IMR-90 (cell line): ENCODE data around the gene PCGF3.

ENCODE experiments used
- BHLHE40 ChIP-seq: fragments of 150-350 bp; IDR thresholded peaks from 2 replicates; pipeline ENCODE4 v1.6.1; 2016; ENCODE audit warnings: mild to moderate bottlenecking, low read depth, low read length
- CEBPB ChIP-seq: IDR thresholded peaks from 2 replicates; pipeline ENCODE4 v1.6.1; 2012; ENCODE audit warnings: low read depth, low read length, improper control_type of control experiment
- CHD1 ChIP-seq: IDR thresholded peaks from 2 replicates; pipeline ENCODE4 v1.6.1; 2012; ENCODE audit warnings: low read depth, low read length, improper control_type of control experiment
- CTCF ChIP-seq: conservative IDR thresholded peaks from 2 replicates; pipeline ENCODE4 v1.5.1; 2012; ENCODE audit warnings: mild to moderate bottlenecking, low read depth, low read length, improper control_type of control experiment
- MAZ ChIP-seq: IDR thresholded peaks from 2 replicates; pipeline ENCODE4 v1.6.1; 2012; ENCODE audit warnings: low read depth, mild to moderate bottlenecking, low read length, improper control_type of control experiment, moderate library complexity, borderline replicate concordance
- MXI1 ChIP-seq: IDR thresholded peaks from 2 replicates; pipeline ENCODE4 v1.6.1; 2012; ENCODE audit warnings: low read depth, mild to moderate bottlenecking, low read length, moderate library complexity, borderline replicate concordance
- POLR2A ChIP-seq: IDR thresholded peaks from 2 replicates; pipeline ENCODE4 v1.6.1; 2012; ENCODE audit warnings: mild to moderate bottlenecking, low read depth, low read length
- RAD21 ChIP-seq: IDR thresholded peaks from 2 replicates; pipeline ENCODE4 v1.6.1; 2012; ENCODE audit warnings: low read length, improper control_type of control experiment
- RCOR1 ChIP-seq: IDR thresholded peaks from 2 replicates; pipeline ENCODE4 v1.6.1; 2012; ENCODE audit warnings: mild to moderate bottlenecking, low read length, improper control_type of control experiment; ENCODE audit not compliant: insufficient replicate concordance
- RFX5 ChIP-seq: IDR thresholded peaks from 2 replicates; pipeline ENCODE4 v1.8.0; 2012; ENCODE audit warnings: low read depth, mild to moderate bottlenecking, low read length, moderate library complexity

- TF ChIP-seq CHD1 (no peak), CTCF (no peak), MAZ (no peak), CEBPB (no peak), POLR2A (no peak), RFX5 (no peak), BHLHE40 (no peak), MXI1 (no peak), RCOR1 (no peak), RAD21 (no peak)
Measured at GRCh38 chr4:665381-665750, 40.3 kb upstream of the PCGF3 start.
